Measurements from ENCODE around the gene CMC1. TPM values are rescaled to one million over a fixed set of nuclear protein-coding genes. Genes with fewer than 3 reads are reported as not detected.

Gene CMC1
- total RNA-seq, 2 donors from 2014 or later: 20.5 to 56.8 TPM

DNA sequence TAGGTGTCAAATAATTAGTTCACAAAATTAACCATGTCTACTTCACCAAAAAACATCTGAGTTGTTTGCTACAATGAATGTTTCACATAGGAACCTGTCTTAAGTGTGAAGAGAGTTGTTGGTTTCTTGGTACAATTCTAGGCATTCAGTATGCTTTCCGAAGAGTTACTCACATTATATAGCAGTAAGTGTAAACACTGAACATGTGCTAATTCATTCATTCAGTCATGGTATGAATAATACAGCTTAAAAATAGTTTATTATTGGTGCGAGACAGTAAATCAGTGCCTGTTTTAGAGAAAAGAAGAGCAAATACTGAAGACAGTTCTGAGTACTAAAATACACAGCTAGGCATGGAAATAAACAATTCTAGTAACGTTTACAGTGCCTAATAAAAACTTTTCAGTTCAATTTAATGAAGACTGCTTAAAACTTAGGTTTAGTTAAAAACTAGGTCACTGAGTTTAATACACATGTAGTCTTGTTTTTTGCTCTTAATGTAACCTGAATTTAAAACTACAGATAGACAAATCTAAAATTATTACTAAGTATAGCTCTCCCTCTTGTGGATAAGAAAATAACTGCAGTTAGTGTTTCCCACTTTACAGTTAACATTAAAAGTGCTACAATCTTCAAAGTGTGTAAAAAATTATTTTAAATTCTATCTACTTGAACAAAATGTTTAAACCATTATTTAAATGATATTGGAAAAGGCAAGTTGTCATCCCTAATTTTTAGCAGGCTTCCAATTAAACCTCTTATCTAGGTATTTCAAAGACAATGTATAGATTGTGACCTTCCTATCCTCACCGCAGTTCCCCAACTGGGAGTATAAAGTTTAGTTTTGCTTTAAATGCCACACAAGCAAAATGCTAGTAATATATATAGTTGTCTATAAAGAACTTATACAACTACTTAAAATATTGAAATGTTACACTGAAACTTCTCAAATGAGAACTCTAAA, 87.1 kb downstream of the CMC1 start:
- ATAC-seq (peak; percentile 30 to 64), DNase-seq (ENCODE audit: low spot score) (no peak)
- Mint-ChIP-seq H3K27me3 (no peaks in the 10 kb centered on the region), H3K9me3 (no peaks in the 10 kb centered on the region), H3K36me3 (peaks cover 14% of the 10 kb centered on the region), H3K4me1 (ENCODE audit: low read depth in 2 of 2) (peaks cover 19 to 53% of the 10 kb centered on the region in 2 donors), H3K4me3 (peak overlapping the region; percentile 51), H3K27ac (peak overlapping the region; percentile 86 to 88)

DNA sequence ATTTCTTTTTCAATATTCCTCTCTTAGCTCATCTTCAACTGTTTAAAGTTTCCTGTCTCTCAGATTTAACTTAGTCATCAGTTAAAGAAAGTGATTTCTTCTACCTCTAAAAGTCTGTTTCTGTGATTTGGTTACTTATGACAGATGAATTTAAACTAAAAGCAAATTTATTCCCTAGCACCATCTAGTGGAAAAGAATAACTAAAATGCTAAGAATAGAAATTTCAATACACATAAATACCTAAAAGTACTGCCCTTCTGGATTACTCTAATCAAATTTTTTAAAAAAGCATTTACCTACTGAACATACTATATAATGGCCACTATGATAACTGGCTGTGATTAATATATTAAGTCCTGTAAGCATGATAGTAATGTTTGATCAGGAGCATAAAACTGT, 93.1 kb downstream of the CMC1 start:
- H3K4me3 Mint-ChIP-seq: no peak overlapping the region
- H3K27ac Mint-ChIP-seq: peak overlapping the region in 1 of 2 donors; percentile 16
- no peak for ATAC-seq
- no peaks in the 10 kb centered on the region for H3K27me3 Mint-ChIP-seq
- H3K9me3 Mint-ChIP-seq: no peaks in the 10 kb centered on the region
- no peak for DNase-seq (ENCODE audit: low spot score)
- H3K4me1 Mint-ChIP-seq (ENCODE audit: low read depth in 2 of 2): peaks cover 5 to 24% of the 10 kb centered on the region in 2 donors
- H3K36me3 Mint-ChIP-seq: peaks cover 10% of the 10 kb centered on the region

DNA sequence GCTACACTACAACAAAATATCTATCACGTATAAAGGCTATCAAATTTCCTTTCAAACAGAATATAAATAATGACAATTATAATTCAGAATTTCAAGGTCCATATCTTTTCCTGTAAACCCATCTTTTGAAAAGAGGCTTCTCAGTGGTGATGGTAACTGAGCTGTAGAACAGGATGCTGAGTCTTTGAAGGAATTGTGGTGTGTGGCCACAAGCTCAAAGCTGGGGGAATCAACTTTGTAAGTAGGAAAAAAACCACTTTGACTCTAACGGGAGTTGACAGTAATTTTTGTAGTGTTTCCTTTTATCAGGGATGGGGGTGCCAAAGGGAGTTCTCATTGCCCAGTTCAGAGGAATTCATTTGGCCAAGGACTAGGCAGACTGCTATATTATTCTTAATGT, 93.8 kb downstream of the CMC1 start:
- peaks cover 5 to 23% of the 10 kb centered on the region in 2 donors for H3K4me1 Mint-ChIP-seq (ENCODE audit: low read depth in 2 of 2)
- no peaks in the 10 kb centered on the region for H3K9me3 Mint-ChIP-seq
- DNase-seq (ENCODE audit: low spot score) (no peak), ATAC-seq (no peak)
- H3K27ac Mint-ChIP-seq: peak overlapping the region in 1 of 2 donors; percentile 16
- H3K27me3 Mint-ChIP-seq: no peaks in the 10 kb centered on the region
- peaks cover 10% of the 10 kb centered on the region for H3K36me3 Mint-ChIP-seq
- no peak overlapping the region for H3K4me3 Mint-ChIP-seq

DNA sequence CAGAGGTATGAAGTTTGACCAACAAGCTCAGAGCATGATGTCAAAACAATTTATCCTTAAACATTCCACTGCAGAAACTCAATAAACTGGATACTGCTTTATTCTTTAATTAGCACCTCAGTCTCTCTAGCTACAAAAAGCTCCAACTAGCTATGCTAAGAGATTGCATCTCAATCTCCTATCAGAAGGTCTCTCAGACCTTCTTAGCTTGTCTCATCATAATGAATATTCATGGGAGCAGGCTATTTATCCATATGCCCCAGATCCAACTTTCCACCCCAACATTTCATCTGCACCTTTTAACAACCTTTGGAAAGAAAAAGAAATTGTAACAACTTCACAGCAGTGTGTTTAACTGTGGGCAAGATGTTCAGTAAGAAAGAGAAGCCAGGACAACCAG, 95.8 kb downstream of the CMC1 start:
- Mint-ChIP-seq H3K36me3 (peaks cover 10% of the 10 kb centered on the region), H3K4me3 (no peak overlapping the region), H3K27me3 (no peaks in the 10 kb centered on the region)

DNA sequence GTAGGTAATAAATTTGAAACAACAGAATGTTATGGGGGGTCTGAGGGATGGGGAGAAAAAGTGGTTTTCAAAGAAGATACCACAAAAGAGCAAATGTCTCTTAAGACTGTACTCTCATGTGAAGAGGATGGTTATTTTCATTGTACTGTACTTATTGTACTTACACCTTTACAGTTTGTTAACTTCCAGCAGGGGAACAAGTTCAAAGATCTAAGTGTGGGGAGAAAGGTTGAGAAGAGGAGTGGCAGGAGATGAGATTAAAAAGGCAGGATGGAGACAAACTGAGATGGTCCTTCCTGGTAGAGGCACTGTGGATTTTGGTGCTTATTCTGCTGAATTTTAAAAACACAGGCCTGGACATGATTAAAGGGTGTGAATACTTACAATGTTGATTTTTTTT, 101.7 kb downstream of the CMC1 start:
- Mint-ChIP-seq H3K27me3 (no peaks in the 10 kb centered on the region), H3K4me3 (no peak overlapping the region), H3K4me1 (ENCODE audit: low read depth in 2 of 2) (peaks cover 32 to 43% of the 10 kb centered on the region in 2 donors), H3K27ac (peak overlapping the region; percentile 9 to 39), H3K36me3 (peaks cover 8% of the 10 kb centered on the region), H3K9me3 (no peaks in the 10 kb centered on the region)
- DNase-seq (ENCODE audit: low spot score) (no peak), ATAC-seq (no peak)

More for the DNA sequence above, 95.8 kb downstream of the CMC1 start:
- ATAC-seq (no peak), DNase-seq (ENCODE audit: low spot score) (no peak)
- Mint-ChIP-seq H3K27ac (no peak overlapping the region), H3K9me3 (no peaks in the 10 kb centered on the region), H3K4me1 (ENCODE audit: low read depth in 2 of 2) (peaks cover 7 to 18% of the 10 kb centered on the region in 2 donors)

DNA sequence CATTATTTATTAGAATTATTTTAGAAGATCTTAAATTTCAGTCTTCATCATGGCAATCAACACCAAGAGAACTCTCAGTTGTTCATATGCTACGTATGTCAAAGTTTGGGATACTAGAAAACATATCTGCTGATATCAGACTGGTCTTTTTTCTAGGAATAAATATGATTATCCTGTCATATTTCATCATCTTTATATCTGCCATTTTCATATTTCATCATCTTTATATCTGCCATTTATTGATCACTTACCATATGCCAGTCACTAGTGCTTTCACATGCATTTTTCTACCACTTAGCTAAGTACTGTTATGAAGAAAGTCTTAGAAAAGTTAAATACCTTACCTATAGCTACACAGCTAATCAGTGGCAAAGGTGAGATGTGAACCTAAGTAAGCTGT, 104.3 kb downstream of the CMC1 start:
- Mint-ChIP-seq H3K36me3 (peaks cover 14% of the 10 kb centered on the region), H3K4me3 (no peak overlapping the region), H3K9me3 (no peaks in the 10 kb centered on the region), H3K27me3 (no peaks in the 10 kb centered on the region), H3K4me1 (ENCODE audit: low read depth in 2 of 2) (peaks cover 40 to 56% of the 10 kb centered on the region in 2 donors), H3K27ac (no peak overlapping the region)
- DNase-seq (ENCODE audit: low spot score) (no peak), ATAC-seq (no peak)

DNA sequence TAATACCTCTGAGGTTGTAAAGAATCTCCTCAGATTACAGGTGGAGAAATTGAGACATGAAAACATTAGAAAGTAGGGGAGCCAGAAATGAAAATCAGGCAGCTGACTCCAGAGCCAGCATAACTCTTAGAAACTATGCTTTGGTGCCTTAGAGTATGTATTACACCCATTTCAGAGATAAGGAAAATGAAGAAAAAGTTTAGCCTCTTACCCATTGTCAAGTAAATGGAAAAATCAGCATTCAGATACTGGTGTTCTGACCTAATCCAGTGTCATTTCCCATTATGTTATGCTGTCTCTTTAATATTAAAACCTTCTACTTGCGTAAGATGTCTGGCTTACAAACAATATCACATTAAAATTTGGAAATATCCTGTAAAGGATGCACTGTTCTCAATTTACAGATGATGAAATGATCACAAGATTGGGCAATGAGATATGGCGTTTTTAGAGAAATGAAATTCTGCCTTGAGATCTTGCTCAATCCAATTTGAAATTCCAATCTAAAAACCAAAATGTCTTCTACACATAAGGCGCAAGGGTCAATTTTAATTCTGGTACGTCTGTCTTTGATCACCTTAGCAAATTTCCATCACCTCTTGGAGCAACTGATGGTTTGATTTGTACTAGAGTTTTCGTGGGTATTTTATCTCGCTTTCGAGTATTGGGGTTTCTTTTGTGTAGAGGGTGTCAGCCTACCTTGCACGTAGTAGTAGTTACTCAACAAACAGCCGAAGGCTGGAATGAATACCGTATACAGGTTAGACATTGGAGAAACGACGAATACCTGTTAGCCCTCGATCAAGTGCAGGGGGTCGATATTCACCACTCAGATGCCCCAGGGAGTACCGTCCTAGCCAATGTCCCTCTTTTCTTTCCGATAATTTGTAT, 106.2 kb downstream of the CMC1 start:
- H3K36me3 Mint-ChIP-seq: peaks cover 24% of the 10 kb centered on the region

DNA sequence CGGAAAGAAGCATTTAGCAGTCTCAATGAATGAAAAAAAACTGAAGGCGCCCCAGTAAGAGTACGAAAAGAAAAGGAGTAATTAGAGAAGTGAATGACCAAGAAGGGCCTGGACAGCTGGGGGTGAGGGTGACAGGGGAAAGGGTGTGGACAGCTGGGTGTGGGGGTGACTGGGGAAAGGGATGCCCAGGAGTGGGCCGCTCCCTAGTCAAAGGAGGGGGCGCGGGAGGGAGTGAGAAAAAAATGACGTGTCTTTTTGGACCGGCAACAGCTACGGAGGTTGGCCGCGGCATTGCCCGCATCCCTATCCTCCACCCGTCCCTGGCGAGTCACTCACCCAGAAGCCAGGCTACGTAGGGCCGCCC, 106.8 kb downstream of the CMC1 start:
- Mint-ChIP-seq H3K4me1 (ENCODE audit: low read depth in 2 of 2) (peaks cover 33 to 49% of the 10 kb centered on the region in 2 donors), H3K27me3 (no peaks in the 10 kb centered on the region), H3K4me3 (peak overlapping the region; percentile 96)

More for the DNA sequence above, 106.2 kb downstream of the CMC1 start:
- Mint-ChIP-seq H3K9me3 (no peaks in the 10 kb centered on the region), H3K27me3 (no peaks in the 10 kb centered on the region), H3K4me1 (ENCODE audit: low read depth in 2 of 2) (peaks cover 36 to 55% of the 10 kb centered on the region in 2 donors), H3K27ac (peak overlapping the region; percentile 97 to 98), H3K4me3 (peak overlapping the region; percentile 96)
- DNase-seq (ENCODE audit: low spot score) (no peak), ATAC-seq (no peak)

DNA sequence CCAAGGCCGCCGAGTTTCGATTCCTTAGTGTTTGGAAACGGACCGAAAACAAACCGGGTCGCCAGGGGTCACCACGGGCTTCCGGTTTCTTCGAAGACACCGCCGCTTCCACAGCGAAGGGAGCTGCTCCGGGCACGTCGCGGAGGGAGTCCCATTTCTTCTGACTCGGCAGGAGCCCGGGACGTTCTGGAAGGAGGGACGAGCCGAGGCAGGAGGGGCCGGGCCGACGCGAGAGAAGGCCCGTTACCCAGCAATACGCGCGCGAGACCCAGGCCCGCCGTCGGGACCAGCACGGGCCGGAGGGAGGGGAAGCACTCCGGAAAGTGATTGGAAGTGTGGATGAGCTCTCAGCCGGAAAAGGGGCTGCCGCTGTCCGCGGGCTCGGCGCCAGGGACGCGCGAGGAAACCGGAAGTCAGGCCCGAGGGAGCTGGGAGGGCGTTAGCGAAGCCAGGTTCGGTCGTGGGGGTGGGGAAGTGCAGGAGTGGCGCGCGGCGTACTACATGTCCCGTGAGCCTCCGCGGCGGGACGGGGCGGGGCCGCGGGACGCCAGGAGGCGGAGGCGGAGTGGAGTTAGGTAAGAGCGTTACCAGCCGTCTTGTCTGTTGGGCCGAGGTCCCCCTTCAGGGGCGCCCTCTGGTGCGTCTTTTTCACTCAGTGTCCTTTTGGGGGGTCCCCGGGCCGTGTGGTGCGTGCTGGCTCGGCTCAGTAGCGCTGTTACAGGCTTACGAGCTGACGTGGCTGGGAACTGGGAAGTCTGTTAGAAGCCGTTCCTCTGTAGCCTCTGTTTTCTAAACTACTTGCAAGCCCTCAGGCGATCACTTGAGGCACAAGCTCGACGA, 107.4 kb downstream of the CMC1 start, which contains the start of the genes AZI2 and ZCWPW2:
TSS of gene AZI2 (minus strand) at position 196 of the 840 bp plus-strand sequence. CDS start 8,207 bp downstream, outside the sequence.
TSS of gene ZCWPW2 (plus strand) at position 93 of the 840 bp plus-strand sequence. CDS start 64,348 bp downstream, outside the sequence.
- Mint-ChIP-seq H3K9me3 (peaks cover 3% of the 10 kb centered on the region), H3K36me3 (peaks cover 30% of the 10 kb centered on the region), H3K4me1 (ENCODE audit: low read depth in 2 of 2) (peaks cover 32 to 47% of the 10 kb centered on the region in 2 donors), H3K27me3 (no peaks in the 10 kb centered on the region), H3K27ac (peak within 1 kb of the TSS; percentile 97 to 98), H3K4me3 (peak within 1 kb of the TSS; percentile 96)
- ATAC-seq: peak; percentile 96 to 97
- DNase-seq (ENCODE audit: low spot score): peak; percentile 96

More for the DNA sequence above, 106.8 kb downstream of the CMC1 start:
- Mint-ChIP-seq H3K36me3 (peaks cover 24% of the 10 kb centered on the region), H3K27ac (peak overlapping the region; percentile 97 to 98), H3K9me3 (no peaks in the 10 kb centered on the region)
- DNase-seq (ENCODE audit: low spot score) (no peak), ATAC-seq (peak; percentile 91 to 92)

DNA sequence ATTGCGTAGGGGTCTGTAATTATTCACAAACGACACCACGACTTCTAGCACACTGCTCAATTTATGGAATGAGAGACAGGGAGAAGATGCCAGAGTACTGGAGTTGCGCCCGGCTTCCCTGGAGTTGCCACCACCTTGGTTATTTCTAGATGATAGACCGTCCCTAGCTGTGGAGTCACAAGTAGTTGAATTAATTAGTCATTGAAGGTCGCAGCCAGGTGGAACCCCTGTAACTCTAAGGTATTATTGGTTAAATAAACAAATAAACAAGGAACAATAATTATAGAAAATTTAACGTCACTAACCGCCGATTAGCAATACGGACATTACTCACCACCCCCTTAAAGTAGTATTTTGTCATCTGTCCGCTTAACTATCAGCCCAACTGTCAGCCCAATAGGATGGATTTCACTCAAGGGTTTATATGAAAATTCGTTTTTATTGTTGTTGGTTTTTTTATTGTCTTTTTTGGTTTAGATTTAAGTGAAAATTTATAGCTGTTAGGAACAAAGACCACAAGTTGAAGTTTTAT, 108.1 kb downstream of the CMC1 start:
- peak overlapping the region; percentile 97 to 98 for H3K27ac Mint-ChIP-seq
- DNase-seq (ENCODE audit: low spot score): no peak
- ATAC-seq: no peak
- peaks cover 34% of the 10 kb centered on the region for H3K36me3 Mint-ChIP-seq
- no peaks in the 10 kb centered on the region for H3K27me3 Mint-ChIP-seq
- H3K4me3 Mint-ChIP-seq: peak overlapping the region; percentile 96
- H3K4me1 Mint-ChIP-seq (ENCODE audit: low read depth in 2 of 2): peaks cover 32 to 47% of the 10 kb centered on the region in 2 donors
- H3K9me3 Mint-ChIP-seq: peaks cover 3% of the 10 kb centered on the region

All from natural killer cell treated with Interleukin-12 subunit alpha and Interleukin-12 subunit beta and Interleukin-15 and Interleukin-18, amount 100 ng/mL, for 72 hours (primary cell).